Memory B cell (primary cell): ENCODE data around the gene SNPH.

ENCODE experiments used
- ATAC-seq: fragments of 150-1000 bp; cut with Tn5 transposase; 2 replicates; pipeline ENCODE4 v1.10.0; 2021; ENCODE audit warnings: low read depth, mild to moderate bottlenecking, moderate library complexity
- DNase-seq, 2 donors: peaks; one replicate each; pipeline ENCODE4 v3.0.0; 2022; ENCODE audit warnings: low spot score in 2 of 2
- H3K27ac Mint-ChIP-seq: one replicate; pipeline ENCODE4 v1.8.0; 2022; ENCODE audit warnings: mild to moderate bottlenecking, moderate library complexity, mixed read lengths
- H3K27me3 Mint-ChIP-seq: one replicate; pipeline ENCODE4 v1.8.0; 2022; ENCODE audit warnings: mixed read lengths
- H3K36me3 Mint-ChIP-seq: one replicate; pipeline ENCODE4 v1.8.0; 2022; ENCODE audit warnings: mild to moderate bottlenecking, mixed read lengths
- H3K4me1 Mint-ChIP-seq: one replicate; pipeline ENCODE4 v1.8.0; 2022; ENCODE audit warnings: mixed read lengths
- H3K4me3 Mint-ChIP-seq: one replicate; pipeline ENCODE4 v1.8.0; 2022; ENCODE audit warnings: mild to moderate bottlenecking, moderate library complexity, mixed read lengths
- H3K9me3 Mint-ChIP-seq: one replicate; pipeline ENCODE4 v1.8.0; 2022; ENCODE audit warnings: mixed read lengths

The SNPH gene

GRCh38 chr20:1301031-1301529 is 35.0 kb downstream of the SNPH start:
- Mint-ChIP-seq H3K27me3 (no peaks in the 10 kb centered on the region), H3K4me1 (peaks cover 9% of the 10 kb centered on the region), H3K27ac (no peak overlapping the region), H3K4me3 (no peak overlapping the region), H3K36me3 (peaks cover 2% of the 10 kb centered on the region), H3K9me3 (no peaks in the 10 kb centered on the region)
- no peak for ATAC-seq
- DNase-seq: no peak

GRCh38 chr20:1302685-1303541 is 36.8 kb downstream of the SNPH start:
- ATAC-seq: peak; percentile 17
- no peak overlapping the region for H3K4me3 Mint-ChIP-seq
- H3K27ac Mint-ChIP-seq: peak overlapping the region; percentile 28

GRCh38 chr20:1304710-1305515 is 38.8 kb downstream of the SNPH start:
- Mint-ChIP-seq H3K36me3 (peaks cover 2% of the 10 kb centered on the region), H3K9me3 (no peaks in the 10 kb centered on the region), H3K4me3 (no peak overlapping the region), H3K27me3 (no peaks in the 10 kb centered on the region), H3K27ac (peak overlapping the region; percentile 16), H3K4me1 (peaks cover 9% of the 10 kb centered on the region)
- ATAC-seq (no peak), DNase-seq (no peak)

More at GRCh38 chr20:1302685-1303541, 36.8 kb downstream of the SNPH start:
- Mint-ChIP-seq H3K36me3 (peaks cover 2% of the 10 kb centered on the region), H3K9me3 (no peaks in the 10 kb centered on the region), H3K27me3 (no peaks in the 10 kb centered on the region), H3K4me1 (peaks cover 9% of the 10 kb centered on the region)
- no peak for DNase-seq

GRCh38 chr20:1305712-1306111 is 39.6 kb downstream of the SNPH start:
- Mint-ChIP-seq H3K9me3 (no peaks in the 10 kb centered on the region), H3K4me3 (no peak overlapping the region), H3K4me1 (peaks cover 9% of the 10 kb centered on the region), H3K27me3 (no peaks in the 10 kb centered on the region), H3K27ac (no peak overlapping the region), H3K36me3 (peaks cover 2% of the 10 kb centered on the region)
- ATAC-seq (no peak), DNase-seq (no peak)

GRCh38 chr20:1306316-1307135 is 40.4 kb downstream of the SNPH start:
- Mint-ChIP-seq H3K4me1 (peaks cover 8% of the 10 kb centered on the region), H3K36me3 (peaks cover 2% of the 10 kb centered on the region), H3K4me3 (no peak overlapping the region), H3K27me3 (no peaks in the 10 kb centered on the region), H3K27ac (no peak overlapping the region), H3K9me3 (no peaks in the 10 kb centered on the region)
- ATAC-seq (no peak), DNase-seq (no peak)

- Mint-ChIP-seq H3K27ac (no peak overlapping the region), H3K27me3 (no peaks in the 10 kb centered on the region), H3K4me1 (peaks cover 8% of the 10 kb centered on the region), H3K36me3 (peaks cover 2% of the 10 kb centered on the region), H3K9me3 (no peaks in the 10 kb centered on the region), H3K4me3 (no peak overlapping the region)
- DNase-seq (no peak), ATAC-seq (no peak)
Measured at GRCh38 chr20:1307171-1307570, 41.1 kb downstream of the SNPH start.

- Mint-ChIP-seq H3K27ac (no peak overlapping the region), H3K4me3 (no peak overlapping the region), H3K27me3 (no peaks in the 10 kb centered on the region), H3K36me3 (peaks cover 2% of the 10 kb centered on the region), H3K9me3 (no peaks in the 10 kb centered on the region), H3K4me1 (peaks cover 8% of the 10 kb centered on the region)
- DNase-seq (no peak), ATAC-seq (no peak)
Measured at GRCh38 chr20:1307571-1307971, 41.5 kb downstream of the SNPH start.

GRCh38 chr20:1308067-1308701 is 42.1 kb downstream of the SNPH start:
- Mint-ChIP-seq H3K4me3 (no peak overlapping the region), H3K27me3 (no peaks in the 10 kb centered on the region), H3K4me1 (peaks cover 4% of the 10 kb centered on the region), H3K9me3 (no peaks in the 10 kb centered on the region), H3K27ac (no peak overlapping the region), H3K36me3 (peaks cover 2% of the 10 kb centered on the region)
- DNase-seq (no peak), ATAC-seq (no peak)

- H3K4me1 Mint-ChIP-seq: peaks cover 6% of the 10 kb centered on the region
- ATAC-seq: no peak
Measured at GRCh38 chr20:1308702-1309095, 42.6 kb downstream of the SNPH start.

GRCh38 chr20:1309439-1309847 is 43.3 kb downstream of the SNPH start:
- H3K27ac Mint-ChIP-seq: no peak overlapping the region
- H3K4me1 Mint-ChIP-seq: peaks cover 6% of the 10 kb centered on the region
- no peaks in the 10 kb centered on the region for H3K9me3 Mint-ChIP-seq
- H3K36me3 Mint-ChIP-seq: peaks cover 2% of the 10 kb centered on the region
- H3K4me3 Mint-ChIP-seq: no peak overlapping the region
- DNase-seq (no peak), ATAC-seq (no peak)
- H3K27me3 Mint-ChIP-seq: peaks cover 1% of the 10 kb centered on the region

More at GRCh38 chr20:1308702-1309095, 42.6 kb downstream of the SNPH start:
- Mint-ChIP-seq H3K4me3 (no peak overlapping the region), H3K27ac (no peak overlapping the region), H3K27me3 (peaks cover 1% of the 10 kb centered on the region), H3K9me3 (no peaks in the 10 kb centered on the region), H3K36me3 (peaks cover 2% of the 10 kb centered on the region)
- no peak for DNase-seq

- ATAC-seq (no peak), DNase-seq (no peak)
- Mint-ChIP-seq H3K27me3 (peaks cover 1% of the 10 kb centered on the region), H3K4me1 (peaks cover 6% of the 10 kb centered on the region), H3K36me3 (no peaks in the 10 kb centered on the region), H3K9me3 (no peaks in the 10 kb centered on the region), H3K27ac (no peak overlapping the region), H3K4me3 (no peak overlapping the region)
Measured at GRCh38 chr20:1310071-1310470, 44.0 kb downstream of the SNPH start.

GRCh38 chr20:1310506-1311190 is 44.6 kb downstream of the SNPH start:
- H3K9me3 Mint-ChIP-seq: no peaks in the 10 kb centered on the region
- H3K27ac Mint-ChIP-seq: no peak overlapping the region
- no peak overlapping the region for H3K4me3 Mint-ChIP-seq
- peaks cover 1% of the 10 kb centered on the region for H3K27me3 Mint-ChIP-seq
- peaks cover 6% of the 10 kb centered on the region for H3K4me1 Mint-ChIP-seq
- no peaks in the 10 kb centered on the region for H3K36me3 Mint-ChIP-seq
- ATAC-seq: no peak
- no peak for DNase-seq

GRCh38 chr20:1312308-1312707 is 46.2 kb downstream of the SNPH start:
- DNase-seq (no peak), ATAC-seq (no peak)
- peaks cover 6% of the 10 kb centered on the region for H3K4me1 Mint-ChIP-seq
- H3K27ac Mint-ChIP-seq: no peak overlapping the region
- H3K36me3 Mint-ChIP-seq: no peaks in the 10 kb centered on the region
- peaks cover 1% of the 10 kb centered on the region for H3K27me3 Mint-ChIP-seq
- no peak overlapping the region for H3K4me3 Mint-ChIP-seq
- no peaks in the 10 kb centered on the region for H3K9me3 Mint-ChIP-seq
